RWPE1 (cell line): ENCODE measurements around the gene LMTK2.

Experiments used
- CTCF ChIA-PET: fragments of 350-600 bp; sonication (Branson Sonifier 250); formaldehyde crosslinking; extraction: SDS; loops from one replicate; lab custom pipeline; 2021; lab: Yijun Ruan, JAX
- POLR2A ChIA-PET: fragments of 400-600 bp; formaldehyde crosslinking; extraction: SDS; loops from one replicate; lab custom pipeline; 2020; ENCODE audit warnings: antibody characterized with exemption; ENCODE audit not compliant: low non-redundant PET; lab: Yijun Ruan, JAX
- DNase-seq: peaks from one replicate; pipeline ENCODE4 v3.0.0; 2012; ENCODE audit warnings: low spot score
- H3K27ac ChIP-seq: fragments of 450-650 bp; 2 replicates; pipeline ENCODE4 v1.5.1; 2017
- CTCF ChIP-seq: fragments of 450-650 bp; conservative IDR thresholded peaks from 2 replicates; pipeline ENCODE4 v1.5.1; 2017; ENCODE audit warnings: low read depth, mild to moderate bottlenecking

The LMTK2 gene

GRCh38 chr7:98233219-98234070, 126.8 kb downstream of the LMTK2 start:
- DNase-seq, result no peak
- no peak overlapping the region for H3K27ac ChIP-seq
- POLR2A ChIA-PET, result no interaction called here
- CTCF ChIA-PET, result no interaction called here
- TF ChIP-seq CTCF, result no peak

GRCh38 chr7:98234429-98235147, 127.9 kb downstream of the LMTK2 start:
- CTCF ChIA-PET, result interaction anchor here (0.7 kb wide), 1 partner anchor 17 kb away, joined by 3 read pairs; no protein-coding TSS in a partner anchor
- POLR2A ChIA-PET, result no interaction called here
- no peak for TF ChIP-seq CTCF
- no peak overlapping the region for H3K27ac ChIP-seq
- DNase-seq, result no peak

- CTCF ChIA-PET, result interaction anchor here (0.6 kb wide), 1 partner anchor 49 kb away, joined by 3 read pairs; no protein-coding TSS in a partner anchor
- POLR2A ChIA-PET, result no interaction called here
- no peak for DNase-seq
- no peak overlapping the region for H3K27ac ChIP-seq
- no peak for TF ChIP-seq CTCF
Measured at GRCh38 chr7:98235901-98236300, 129.2 kb downstream of the LMTK2 start.

DNA sequence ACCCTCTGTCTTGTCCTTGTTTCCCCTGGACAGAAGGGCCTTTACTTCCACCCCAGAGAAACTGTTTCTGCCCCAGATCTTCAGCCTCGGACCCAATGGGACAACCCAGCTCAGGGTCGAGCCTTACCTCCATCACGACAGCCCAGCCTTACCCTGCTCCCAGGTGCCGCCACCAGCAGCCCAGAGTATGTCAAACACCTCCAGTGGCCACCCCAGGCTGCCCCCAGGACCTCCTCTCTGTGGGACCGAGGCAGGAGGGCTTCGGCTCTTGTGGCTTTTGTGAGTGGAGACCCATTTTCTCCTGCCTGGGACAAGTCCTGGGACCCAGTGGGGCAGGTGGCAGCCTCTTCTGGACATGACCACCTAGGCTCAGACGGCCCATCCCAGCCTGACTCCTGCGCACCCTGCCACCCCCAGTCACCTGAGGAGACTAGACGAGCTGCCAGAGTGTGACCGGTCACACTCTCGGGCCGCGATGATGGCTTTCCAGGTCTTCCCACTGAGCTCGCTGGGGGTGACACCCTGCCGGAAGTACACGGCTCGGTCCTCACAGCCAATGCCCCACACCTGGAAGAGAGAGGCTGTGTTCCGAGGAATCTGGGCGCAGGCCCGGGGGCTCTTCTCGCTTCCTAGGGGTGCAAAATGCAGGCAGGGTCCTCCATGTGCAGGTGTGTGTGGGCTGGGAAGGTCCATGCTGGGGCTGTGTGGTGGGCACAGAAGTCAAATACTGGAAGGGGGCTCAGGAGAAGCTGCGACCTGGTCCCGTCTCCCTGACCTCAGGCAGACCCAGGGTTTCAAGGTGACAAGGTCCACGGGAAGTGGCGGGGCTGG, 129.9 kb downstream of the LMTK2 start:
- CTCF ChIA-PET, result interaction anchor here (0.6 kb wide), 1 partner anchor 48 kb away, joined by 3 read pairs; no protein-coding TSS in a partner anchor

DNA sequence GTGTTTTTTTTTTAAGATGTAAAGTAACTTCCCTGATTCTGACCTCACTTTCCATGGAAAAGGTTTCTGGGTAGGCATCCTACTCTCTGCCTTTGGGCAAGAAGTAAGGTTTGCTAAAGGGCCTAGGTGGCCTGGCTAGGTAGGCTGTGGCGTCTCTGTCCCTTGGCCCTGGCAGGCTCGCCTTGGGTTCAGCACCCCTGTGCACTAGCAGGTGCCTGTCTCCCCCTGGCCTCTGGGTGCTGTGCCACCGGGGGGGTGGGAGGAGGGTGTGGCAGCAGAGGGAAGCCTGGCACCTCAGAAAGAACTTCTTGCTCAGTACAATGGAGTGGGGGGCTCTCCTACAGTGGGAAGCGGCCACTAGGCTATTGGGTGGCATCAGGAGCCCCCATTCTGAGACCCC, 131.4 kb downstream of the LMTK2 start:
- POLR2A ChIA-PET, result no interaction called here
- CTCF ChIA-PET, result no interaction called here

More for the DNA sequence above, 129.9 kb downstream of the LMTK2 start:
- DNase-seq, result no peak
- no peak overlapping the region for H3K27ac ChIP-seq
- POLR2A ChIA-PET, result no interaction called here
- TF ChIP-seq CTCF, result no peak

More for the DNA sequence above, 131.4 kb downstream of the LMTK2 start:
- TF ChIP-seq CTCF, result no peak
- no peak overlapping the region for H3K27ac ChIP-seq
- DNase-seq, result no peak
